Fibroblast of villous mesenchyme (primary cell): ENCODE results near the gene CTDSPL2. TPM values are rescaled to one million over a fixed set of nuclear protein-coding genes. Genes with fewer than 3 reads are reported as not detected.

Experiments
- DNase-seq: peaks from one replicate; pipeline ENCODE4 v3.0.0-alpha.2; 2010; ENCODE audit warnings: low read depth
- H3K4me3 ChIP-seq: 2 replicates; pipeline ENCODE4 v1.5.1; 2011; ENCODE audit warnings: low read depth, mild to moderate bottlenecking, low read length
- CTCF ChIP-seq: IDR thresholded peaks from 2 replicates; pipeline ENCODE4 v1.5.1; 2012; ENCODE audit warnings: low read depth, mild to moderate bottlenecking, low read length; ENCODE audit not compliant: insufficient read depth
- total RNA-seq: library from RNA; depleted of rRNA; stranded (reverse); fragments of >200 nt; gene quantifications from 2 replicates; pipeline ENCODE4 v1.2.3, GENCODE V29; 2012

Gene CTDSPL2
- total RNA-seq, 1 donor: 57.9 TPM

GRCh38 chr15:44500555-44500954 lies 73.1 kb downstream of the CTDSPL2 start:
- TF ChIP-seq CTCF: no peak
- H3K4me3 ChIP-seq: no peak overlapping the region
- no peak for DNase-seq

GRCh38 chr15:44501768-44502366 lies 74.4 kb downstream of the CTDSPL2 start:
- H3K4me3 ChIP-seq: no peak overlapping the region
- DNase-seq: peak; percentile 66
- TF ChIP-seq CTCF: peak; percentile 69

GRCh38 chr15:44516436-44516835 lies 89.0 kb downstream of the CTDSPL2 start:
- H3K4me3 ChIP-seq: no peak overlapping the region
- TF ChIP-seq CTCF: no peak
- no peak for DNase-seq

- DNase-seq: no peak
- no peak overlapping the region for H3K4me3 ChIP-seq
Observed at GRCh38 chr15:44519537-44519936, 92.1 kb downstream of the CTDSPL2 start.

GRCh38 chr15:44525018-44525417 lies 97.6 kb downstream of the CTDSPL2 start:
- DNase-seq: no peak
- TF ChIP-seq CTCF: no peak
- H3K4me3 ChIP-seq: no peak overlapping the region

More at GRCh38 chr15:44519537-44519936, 92.1 kb downstream of the CTDSPL2 start:
- TF ChIP-seq CTCF: no peak

GRCh38 chr15:44527241-44527640 lies 99.8 kb downstream of the CTDSPL2 start:
- no peak for DNase-seq
- H3K4me3 ChIP-seq: no peak overlapping the region
- TF ChIP-seq CTCF: no peak
